Gastrocnemius medialis (tissue), 4 donors: ENCODE data around the gene LCE1D.

ENCODE experiments used
- CTCF ChIP-seq, 5 experiments: fragments of 450-650 bp in 3 of 5; fragments of 200-600 bp in 2 of 5; sonication (generic) in 2 of 5; IDR thresholded peaks in 4 of 5; conservative IDR thresholded peaks in 1 of 5; 1 replicate in 4 of 5; 2 replicates in 1 of 5; pipeline ENCODE4 v1.5.1; 2016 to 2019; ENCODE audit warnings: antibody characterized with exemption in 5 of 5, mild to moderate bottlenecking in 3 of 5, moderate library complexity in 3 of 5
- POLR2A ChIP-seq, 2 donors: fragments of 450-650 bp; IDR thresholded peaks; one replicate each; pipeline ENCODE4 v1.6.1; 2017; ENCODE audit warnings: antibody characterized with exemption in 2 of 2, mild to moderate bottlenecking in 2 of 2, moderate library complexity in 2 of 2

GRCh38 chr1:152768847-152769533, 27.5 kb upstream of the LCE1D start:
- TF ChIP-seq CTCF (IDR thresholded peaks at IDR 0.05 in 4 of 5, conservative IDR thresholded peaks at IDR 0.05 in 1 of 5), result no peak
- TF ChIP-seq POLR2A (IDR thresholded peaks at IDR 0.05), result no peak
